NCI-H1436 treated with DMSO at 0.1 percent for 48 hours (cell line): ENCODE results near the gene UBXN10.

Source experiments
- DNase-seq: peaks from one replicate; lab custom pipeline; 2025; lab: John Stamatoyannopoulos, UW

The UBXN10 gene

DNA sequence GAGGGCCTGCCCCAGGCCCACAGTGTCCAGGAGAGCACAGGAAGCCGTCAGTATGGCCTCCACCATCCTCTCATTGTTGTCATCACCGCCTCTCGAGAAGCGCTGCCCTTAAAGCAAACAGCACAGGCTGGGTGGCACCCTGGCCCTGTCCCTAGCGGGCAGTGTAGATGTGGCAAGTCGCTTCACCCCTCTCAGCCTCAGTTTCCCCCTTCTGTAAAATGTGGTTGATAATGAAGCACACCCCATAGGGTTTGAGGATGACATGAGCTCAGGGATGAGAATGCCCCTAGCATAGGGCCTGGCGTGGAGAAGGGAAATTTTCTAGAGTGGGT, 33.3 kb upstream of the UBXN10 start:
- DNase-seq, result no peak

GRCh38 chr1:20153000-20153418, 32.9 kb upstream of the UBXN10 start:
- DNase-seq, result no peak

DNA sequence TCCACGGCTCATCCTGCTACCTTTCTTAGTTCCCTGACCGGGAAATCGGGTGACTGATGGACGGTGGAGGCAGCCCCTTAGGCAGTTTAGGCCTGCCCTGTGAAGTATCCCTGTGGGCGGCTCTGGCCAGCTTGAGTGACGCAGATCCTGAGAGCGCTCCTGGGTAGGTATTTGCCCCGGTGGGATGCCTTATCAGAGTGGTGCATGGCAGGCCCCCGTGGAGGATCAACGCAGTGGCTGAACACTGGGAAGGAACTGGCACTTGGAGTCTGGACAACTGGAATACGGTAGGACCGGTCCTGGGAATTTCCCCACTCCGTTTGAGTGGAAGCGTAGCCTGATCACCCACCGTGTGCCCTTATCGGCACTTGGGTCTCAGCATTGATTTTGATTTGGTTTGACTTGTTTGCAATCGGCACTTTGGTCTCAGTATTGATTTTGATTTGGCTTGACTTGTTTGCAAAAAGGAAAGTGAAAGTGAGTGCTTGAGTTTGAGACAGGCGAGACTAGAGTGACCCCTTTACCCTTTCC, 31.5 kb upstream of the UBXN10 start:
- DNase-seq, result no peak

DNA sequence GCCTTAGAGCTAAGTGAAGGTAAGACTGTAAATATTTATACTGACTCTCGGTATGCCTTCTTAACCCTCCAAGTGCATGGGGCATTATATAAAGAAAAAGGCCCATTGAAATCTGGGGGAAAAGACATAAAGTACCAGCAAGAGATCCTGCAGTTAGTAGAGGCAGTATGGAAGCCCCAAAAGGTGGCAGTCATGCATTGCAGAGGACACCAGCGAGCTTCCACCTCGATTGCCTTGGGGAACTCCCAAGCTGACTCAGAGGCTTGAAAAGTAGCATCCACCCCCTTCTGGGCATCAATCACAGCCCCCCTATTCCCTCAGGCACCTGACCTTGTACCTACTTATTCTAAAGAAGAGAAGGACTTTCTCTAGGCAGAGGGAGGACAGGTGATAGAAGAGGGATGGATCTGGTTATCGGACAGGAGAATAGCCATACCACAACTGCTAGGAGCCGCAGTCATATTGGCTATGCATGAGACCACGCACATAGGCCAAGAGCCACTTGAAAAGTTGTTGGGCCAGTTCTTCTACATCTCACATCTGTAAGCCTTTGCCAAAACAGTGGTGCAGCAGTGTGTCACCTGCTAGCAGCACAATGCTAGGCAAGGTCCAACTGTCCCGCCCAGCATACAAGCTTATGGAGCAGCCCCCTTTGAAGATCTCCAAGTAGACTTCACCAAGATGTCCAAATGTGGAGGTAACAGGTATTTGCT, 27.4 kb upstream of the UBXN10 start:
- DNase-seq, result no peak

DNA sequence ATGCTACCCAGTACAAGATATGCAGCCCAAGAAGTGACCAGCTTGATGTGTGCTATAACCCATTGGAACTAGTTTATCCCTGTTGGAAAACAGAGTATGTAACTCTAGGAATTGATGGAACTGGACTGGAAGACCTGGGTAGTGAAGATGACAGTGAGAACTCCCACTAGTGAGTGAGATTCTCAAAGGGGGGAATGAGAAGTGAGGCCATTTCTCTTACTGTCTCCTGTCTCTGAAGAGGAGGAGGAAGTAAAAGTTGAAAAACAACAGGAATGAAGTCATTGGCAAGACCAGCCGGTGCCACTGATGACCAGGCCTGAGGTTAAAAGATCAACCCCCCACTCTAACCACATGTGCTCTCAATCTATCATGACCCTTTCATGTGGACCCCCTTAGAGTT, 25.9 kb upstream of the UBXN10 start:
- DNase-seq, result no peak

GRCh38 chr1:20164694-20165202, 21.1 kb upstream of the UBXN10 start:
- DNase-seq, result no peak

DNA sequence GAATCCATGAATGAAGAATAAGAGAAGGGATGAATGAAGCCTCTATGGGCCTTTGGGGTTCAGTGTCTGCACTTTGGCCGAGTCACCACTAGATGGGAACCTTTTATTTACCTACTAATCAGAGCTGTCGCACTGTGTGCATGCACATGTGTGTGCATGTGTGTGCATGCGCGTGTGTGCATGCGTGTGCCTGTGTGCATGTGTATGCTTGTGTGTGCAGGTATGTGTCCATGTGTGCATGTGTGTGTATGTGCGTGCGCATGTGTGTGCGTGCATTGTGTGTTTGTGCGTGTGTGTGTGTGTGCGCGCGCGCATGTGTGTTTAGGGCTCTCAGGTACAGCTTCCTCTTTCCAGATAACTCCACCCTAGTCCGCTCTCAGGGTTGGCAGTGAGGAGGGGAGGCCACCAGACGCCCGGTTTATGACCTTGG, 20.4 kb upstream of the UBXN10 start:
- no peak for DNase-seq

GRCh38 chr1:20166051-20166450, 19.8 kb upstream of the UBXN10 start:
- no peak for DNase-seq

- DNase-seq, result no peak
Measured at GRCh38 chr1:20167126-20167525, 18.8 kb upstream of the UBXN10 start.

GRCh38 chr1:20168564-20169491, 17.1 kb upstream of the UBXN10 start:
- no peak for DNase-seq

DNA sequence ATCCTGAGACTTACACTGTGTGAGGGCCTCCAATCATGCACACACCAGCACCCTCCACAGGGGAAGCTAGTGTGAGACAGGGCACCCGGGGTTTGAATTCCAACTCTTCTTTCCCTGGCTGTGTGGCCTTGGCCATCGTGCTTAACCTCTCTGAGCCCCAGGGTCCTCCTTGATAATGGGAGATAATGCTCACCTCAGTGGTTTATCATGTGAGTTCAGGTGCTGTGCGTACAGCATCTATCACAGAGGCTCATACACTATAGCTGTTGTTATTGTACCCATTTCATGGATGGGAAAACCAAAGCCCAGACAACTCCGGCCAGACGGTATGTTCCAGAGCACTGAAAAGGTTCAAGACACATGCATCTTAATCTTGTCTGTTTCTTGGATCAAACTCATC, 16.0 kb upstream of the UBXN10 start:
- DNase-seq, result no peak

DNA sequence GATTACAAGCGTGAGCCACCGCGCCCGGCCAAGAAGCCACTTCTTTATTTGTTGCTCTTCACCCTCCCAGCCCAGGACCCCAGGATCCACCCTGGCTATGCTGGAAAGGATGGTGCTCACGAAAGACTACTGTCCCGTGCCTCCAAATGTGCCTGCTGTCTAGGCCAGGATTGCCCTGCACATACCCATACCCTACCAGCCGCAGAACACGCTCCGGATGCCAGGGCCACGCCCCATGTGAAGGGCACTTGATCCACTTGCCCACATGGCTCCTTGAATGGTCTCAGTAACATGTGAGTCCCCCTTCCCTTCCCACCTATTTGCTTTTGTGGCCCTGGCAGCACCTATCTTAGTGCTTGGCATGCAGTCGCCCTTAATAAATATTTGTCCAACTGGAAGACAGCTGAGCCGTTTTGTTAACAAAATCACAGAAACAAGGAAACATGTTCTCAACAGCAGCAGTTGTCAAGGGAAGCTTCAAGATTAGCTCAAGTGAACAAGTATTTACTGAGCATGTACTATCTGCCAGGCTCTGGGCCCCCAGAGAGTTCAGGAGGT, 13.8 kb upstream of the UBXN10 start:
- no peak for DNase-seq

- DNase-seq, result no peak
Measured at GRCh38 chr1:20174937-20175666, 10.8 kb upstream of the UBXN10 start.

GRCh38 chr1:20178634-20179370, 7.1 kb upstream of the UBXN10 start:
- no peak for DNase-seq

GRCh38 chr1:20179371-20180128, 6.3 kb upstream of the UBXN10 start:
- no peak for DNase-seq

- no peak for DNase-seq
Measured at GRCh38 chr1:20180129-20180843, 5.6 kb upstream of the UBXN10 start.

- DNase-seq, result no peak
Measured at GRCh38 chr1:20180844-20181207, 5.1 kb upstream of the UBXN10 start.

GRCh38 chr1:20182415-20182814, 3.5 kb upstream of the UBXN10 start:
- no peak for DNase-seq

DNA sequence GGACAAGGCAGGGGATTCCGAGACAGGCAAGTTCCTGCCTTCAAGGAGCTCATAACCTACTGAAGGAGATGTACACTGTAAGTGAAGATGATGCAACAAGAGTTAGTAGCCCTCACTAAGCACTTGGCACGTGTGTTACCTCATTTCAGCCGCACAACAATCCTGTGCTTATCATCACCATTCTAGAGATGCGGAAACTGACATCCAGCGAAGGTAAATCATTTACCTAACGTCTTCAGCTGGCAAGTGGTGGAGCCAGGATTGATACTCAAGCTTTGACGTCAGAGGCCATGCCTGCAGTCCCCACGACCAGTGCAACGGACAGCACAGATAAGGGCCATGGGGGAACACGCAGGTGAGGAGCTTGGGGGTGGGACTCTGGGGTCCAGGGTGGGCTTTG, 2.9 kb upstream of the UBXN10 start:
- no peak for DNase-seq
